ENCODE results near the gene SNX4. TPM values are rescaled to one million over a fixed set of nuclear protein-coding genes. Genes with fewer than 3 reads are reported as not detected.

SNX4 gene
- total and polyA plus RNA-seq, 2 of the 8 experiments (the other 6 are each of a cell fraction or from before 2014, with no cell fraction given) = 7.2 to 23.1 TPM

DNA sequence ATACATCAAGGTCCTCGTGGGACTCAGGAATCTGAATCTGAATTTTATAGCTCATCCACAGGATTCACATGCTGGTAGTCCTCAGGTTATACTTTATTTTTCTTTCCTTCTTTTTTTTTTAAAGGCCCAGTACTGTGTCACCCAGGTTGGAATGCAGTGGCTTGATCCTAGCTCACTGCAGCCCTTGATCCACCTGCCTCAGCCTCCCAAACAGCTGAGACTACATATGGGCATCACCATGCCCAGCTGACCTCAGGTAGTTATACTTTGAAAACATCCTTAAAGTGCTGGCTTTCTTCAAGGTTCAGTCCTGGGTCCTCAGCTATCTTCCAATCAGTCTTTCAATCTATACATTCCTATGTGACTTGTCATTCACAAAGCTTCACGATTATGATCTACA, 38.2 kb downstream of the SNX4 start:
- Histone ChIP-seq H3K9me3 (ENCODE audit: insufficient read depth in 2 of 2, low read depth in 1 of 2, low read length in 1 of 2) (no peaks in the 10 kb centered on the region), H2BK15ac (ENCODE audit: low read length) (no peak overlapping the region), H3K79me1 (ENCODE audit: low read depth, low read length) (no peaks in the 10 kb centered on the region), H4K20me1 (replicated peaks in 1 of 2; ENCODE audit: control insufficient read depth in 1 of 2, insufficient read depth in 2 of 2, low read length in 2 of 2) (no peaks in the 10 kb centered on the region), H2BK12ac (ENCODE audit: low read depth, low read length) (no peak overlapping the region), H3K27ac (ENCODE audit: low read depth, low read length) (no peak overlapping the region), H2AK5ac (ENCODE audit: low read depth, low read length) (no peak overlapping the region), H3K27me3 (replicated peaks in 1 of 4; ENCODE audit: control insufficient read depth in 3 of 4, extremely low read depth in 1 of 4, insufficient read depth in 3 of 4, low read length in 3 of 4) (no peaks in the 10 kb centered on the region), H3K14ac (ENCODE audit: insufficient read length) (no peak overlapping the region), H3K36me3 (ENCODE audit: control insufficient read depth in 2 of 4, insufficient read depth in 4 of 4, low read length in 3 of 4) (peaks cover 0 to 2% (median 0%) of the 10 kb centered on the region in 4 experiments; a peak in 1 of 8 replicates), H2AFZ (ENCODE audit: low read length) (no peak overlapping the region), H3K4me2 (ENCODE audit: insufficient read depth in 1 of 2, low read depth in 2 of 2, low read length in 2 of 2) (no peak overlapping the region), H3K23ac (ENCODE audit: insufficient read length) (no peak overlapping the region), H4K5ac (ENCODE audit: insufficient read length, low read depth, low read length) (no peak overlapping the region), H2BK120ac (replicated peaks; ENCODE audit: low read depth, low read length) (no peak overlapping the region), H3K4me3 (ENCODE audit: extremely low read depth in 1 of 4, insufficient read depth in 2 of 4, low read depth in 3 of 4, low read length in 4 of 4) (no peak overlapping the region), H4K91ac (replicated peaks; ENCODE audit: insufficient read length, low read length) (no peak overlapping the region), H3K23me2 (ENCODE audit: low read depth, low read length) (peaks cover 2% of the 10 kb centered on the region; the same call in 1 of the 2 replicates), H3K4ac (replicated peaks; ENCODE audit: insufficient read length, low read depth, low read length) (no peak overlapping the region), H2BK20ac (ENCODE audit: low read length) (no peak overlapping the region), H3K18ac (ENCODE audit: extremely low read depth, low read length) (no peak overlapping the region), H3K9ac (replicated peaks in 1 of 4; ENCODE audit: extremely low read depth in 1 of 4, low read depth in 3 of 4, low read length in 3 of 4) (no peak overlapping the region), H3K79me2 (ENCODE audit: control insufficient read depth in 1 of 2, insufficient read depth in 2 of 2, low read length in 2 of 2) (no peaks in the 10 kb centered on the region), H3K56ac (replicated peaks; ENCODE audit: insufficient read length, low read depth, low read length) (no peak overlapping the region), H4K8ac (ENCODE audit: extremely low read depth, insufficient read depth, low read length) (no peak overlapping the region), H2BK5ac (ENCODE audit: low read depth, low read length) (no peak overlapping the region), H3K4me1 (replicated peaks in 1 of 4; ENCODE audit: control insufficient read depth in 3 of 4, insufficient read depth in 4 of 4, low read length in 3 of 4) (no peaks in the 10 kb centered on the region)
- FAIRE-seq = no peak
- CTCF ChIA-PET (ENCODE audit: partially characterized antibody) = interaction anchor here (0.6 kb wide), 3 partner anchors 23 to 190 kb away, joined by 3 to 4 read pairs (median 3); no protein-coding TSS in a partner anchor
- DNase-seq (ENCODE audit: low read depth in 1 of 2, low spot score in 2 of 2) = no peak
- WGBS, 2 experiments (ENCODE audit: extremely low coverage in 1 of 2, insufficient coverage in 1 of 2, insufficient read length in 1 of 2, insufficient replicate concordance in 2 of 2, low coverage in 1 of 2, low lambda C conversion rate in 2 of 2, missing lambda C conversion rate in 1 of 2) = 89% methylated on average over 2 of the region's 2 CpGs; no CpG with 5 or more reads in 1 of the 2 experiments
- POLR2A ChIA-PET (ENCODE audit: partially characterized antibody) = interaction anchor here (0.8 kb wide), 1 partner anchor 15 kb away, joined by 4 read pairs; no protein-coding TSS in a partner anchor
- TF ChIP-seq GABPA (IDR thresholded peaks at IDR 0.05; ENCODE audit: borderline replicate concordance, insufficient read depth, low read length) = no peak
